K562 (cell line): Measurements from ENCODE around the gene CDS2. TPM values are rescaled to one million over a fixed set of nuclear protein-coding genes. Genes with fewer than 3 reads are reported as not detected.

Experiments
- AFF4 ChIP-seq: sonication (generic); formaldehyde crosslinking; IDR thresholded peaks from 2 replicates; pipeline ENCODE4 v1.8.0; 2023; ENCODE audit warnings: mild to moderate bottlenecking, missing genetic modification reagents
- CCNT2 ChIP-seq: IDR thresholded peaks from 2 replicates; pipeline ENCODE4 v1.6.1; 2011; ENCODE audit warnings: borderline replicate concordance, low read depth, mild to moderate bottlenecking, moderate library complexity, mixed read lengths, low read length; ENCODE audit not compliant: insufficient read length; ENCODE audit errors: extremely low read depth
- ETS1 ChIP-seq: conservative IDR thresholded peaks from 2 replicates; pipeline ENCODE4 v1.6.1; 2011; ENCODE audit warnings: low read depth, mild to moderate bottlenecking, low read length; ENCODE audit not compliant: control insufficient read depth
- EZH2 ChIP-seq: IDR thresholded peaks from 2 replicates; pipeline ENCODE4 v1.6.1; 2012; ENCODE audit warnings: low read depth, mild to moderate bottlenecking, inconsistent platforms, low read length, borderline replicate concordance
- FOS ChIP-seq: IDR thresholded peaks from 3 replicates; pipeline ENCODE4 v1.6.1; 2011; ENCODE audit not compliant: insufficient read length; ENCODE audit errors: extremely low read depth
- JUND ChIP-seq, 2 experiments: IDR thresholded peaks; 2 replicates in 1 of 2; 3 replicates in 1 of 2; pipeline ENCODE4 v1.6.1; 2011; ENCODE audit warnings: borderline replicate concordance in 2 of 2, low read depth in 2 of 2, low read length in 2 of 2, improper control_type of control experiment in 1 of 2, missing biosample characterization in 1 of 2, missing genetic modification characterization in 1 of 2, missing genetic modification reagents in 1 of 2
- OTX1 ChIP-seq: fragments of 450-650 bp; formaldehyde crosslinking; IDR thresholded peaks from 2 replicates; pipeline ENCODE4 v1.4.0; 2022; ENCODE audit warnings: mild to moderate bottlenecking
- SP1 ChIP-seq: sonication (generic); formaldehyde crosslinking; IDR thresholded peaks from 2 replicates; pipeline ENCODE4 v1.8.1; 2022; ENCODE audit warnings: mild to moderate bottlenecking, missing genetic modification reagents
- TAF9B ChIP-seq: fragments of 450-650 bp; IDR thresholded peaks from 2 replicates; pipeline ENCODE4 v1.6.1; 2018; ENCODE audit warnings: mild to moderate bottlenecking; ENCODE audit not compliant: partially characterized antibody
- TRIM24 ChIP-seq, 2 experiments: fragments of 450-650 bp; IDR thresholded peaks; 2 replicates each; pipeline ENCODE4 v1.6.1; 2016
- VEZF1 ChIP-seq: fragments of 200-800 bp; sonication (Bioruptor generic); IDR thresholded peaks from 2 replicates; pipeline ENCODE4 v1.6.1; 2017; ENCODE audit warnings: missing genetic modification characterization, missing compliant biosample characterization
- ZFPM2 ChIP-seq: fragments of 250-450 bp; sonication (Bioruptor Pico); IDR thresholded peaks from 2 replicates; pipeline ENCODE4 v1.5.1; 2022; ENCODE audit warnings: mild to moderate bottlenecking
- ZNF133 ChIP-seq: fragments of 250-450 bp; sonication (Bioruptor Pico); IDR thresholded peaks from 2 replicates; pipeline ENCODE4 v1.4.0; 2020; ENCODE audit warnings: mild to moderate bottlenecking
- ZNF174 ChIP-seq: fragments of 250-450 bp; sonication (Bioruptor Pico); IDR thresholded peaks from 2 replicates; pipeline ENCODE4 v1.4.0; 2020; ENCODE audit warnings: mild to moderate bottlenecking
- ZNF224 ChIP-seq: sonication (generic); formaldehyde crosslinking; IDR thresholded peaks from 2 replicates; pipeline ENCODE4 v1.8.0; 2022; ENCODE audit warnings: mild to moderate bottlenecking, missing genetic modification reagents
- ZNF512 ChIP-seq: IDR thresholded peaks from 2 replicates; pipeline ENCODE4 v1.6.1; 2016; ENCODE audit warnings: missing genetic modification characterization, missing compliant biosample characterization
- ZNF780A ChIP-seq: fragments of 250-450 bp; sonication (Bioruptor Pico); IDR thresholded peaks from 2 replicates; pipeline ENCODE4 v1.5.0; 2021; ENCODE audit warnings: mild to moderate bottlenecking
- polyA plus RNA-seq, 8 experiments: library from polyadenylated mRNA; depleted of rRNA in 4 of 8; stranded (reverse) in 5 of 8; unstranded in 3 of 8; fragments of >200 nt; fragmentation: Nextera tagmentation in 2 of 8; fragmentation: Illumina TruSeq in 1 of 8; extraction: Ambion mirVana in 2 of 8; extraction: Trizol in 1 of 8; gene quantifications; 2 replicates each; pipeline versions ENCODE4 v1.2.1 to v1.2.3, GENCODE V29; 2011 to 2014; ENCODE audit warnings: inconsistent platforms in 1 of 8, missing spikeins in 1 of 8
- total RNA-seq, 7 experiments: library from RNA; depleted of rRNA in 6 of 7; stranded (reverse); fragments of >200 nt in 6 of 7; fragmentation: Illumina TruSeq in 2 of 7; extraction: Trizol in 2 of 7; gene quantifications; 2 replicates each; pipeline versions ENCODE4 v1.2.1 to v1.2.3, GENCODE V29; 2011 to 2021; ENCODE audit warnings: low replicate concordance in 1 of 7

Gene CDS2
- total and polyA plus RNA-seq, 9 of the 15 experiments (the other 6 are each of a cell fraction or from before 2014, with no cell fraction given), result 6.4 to 46.4 (median 12.2) TPM

GRCh38 chr20:5119435-5120184, 7.2 kb upstream of the CDS2 start, which contains the start of gene PCNA (continued):
- TF ChIP-seq ETS1, result no peak
- no peak for TF ChIP-seq ZNF780A
- TF ChIP-seq VEZF1, result peak; percentile 48; the same call in 1 of the 2 replicates
- TF ChIP-seq FOS, result peak; percentile 65
- TF ChIP-seq EZH2, result no peak
- no peak for TF ChIP-seq ZNF174 (CRISPR knock-in tag)
- no peak for TF ChIP-seq ZNF133 (CRISPR knock-in tag)
- TF ChIP-seq ZNF512, result no peak
- TF ChIP-seq ZNF224 (CRISPR knock-in tag), result peak; percentile 98
- peak; percentile 96 for TF ChIP-seq AFF4 (CRISPR knock-in tag)
- TF ChIP-seq SP1, result peak; percentile 95
- peak; percentile 86 for TF ChIP-seq TAF9B
- no peak for TF ChIP-seq TRIM24 (IDR thresholded peaks at IDR 0.05)
- TF ChIP-seq CCNT2, result peak; percentile 20
- TF ChIP-seq JUND (IDR thresholded peaks at IDR 0.05; ENCODE audit: borderline replicate concordance, low read depth, low read length), result peak; percentile 8; the same call in 1 of the 2 replicates
- no peak; the same call in 2 of the 3 replicates for TF ChIP-seq JUND (tag; IDR thresholded peaks at IDR 0.05; ENCODE audit: borderline replicate concordance, low read depth, low read length)
- TF ChIP-seq ZFPM2, result no peak
- TF ChIP-seq OTX1 (CRISPR knock-in tag), result no peak
